Measurements from ENCODE around the gene ATG7. TPM values are rescaled to one million over a fixed set of nuclear protein-coding genes. Genes with fewer than 3 reads are reported as not detected.
A peak's percentile ranks its signal among the peaks of the same experiment; 100 is the strongest.

ATG7 gene
- total and polyA plus RNA-seq, 2 experiments from 2014 or later: 18.4 to 38.6 TPM

DNA sequence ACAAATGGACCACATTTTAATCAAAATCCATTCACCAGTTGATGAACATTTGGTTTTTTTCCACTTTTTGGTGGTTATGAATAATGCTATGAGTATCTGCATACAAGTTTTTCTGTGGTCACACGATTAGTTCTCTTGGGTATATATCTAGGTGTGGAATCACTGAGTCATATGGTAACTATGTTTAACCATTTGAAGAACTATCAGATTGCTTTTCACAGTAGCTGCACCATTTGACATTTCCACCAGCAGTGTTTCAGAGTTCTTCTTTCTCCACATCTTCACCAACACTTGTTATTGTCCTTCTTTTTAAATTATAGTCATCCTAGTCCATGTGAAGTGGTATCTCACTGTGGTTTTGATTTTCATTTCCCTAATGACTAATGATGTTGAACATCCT lies 33.3 kb upstream of the ATG7 start:
- TF ChIP-seq EZH2 (IDR thresholded peaks at IDR 0.05; ENCODE audit: borderline replicate concordance): no peak
- TF ChIP-seq, protein P1, sequence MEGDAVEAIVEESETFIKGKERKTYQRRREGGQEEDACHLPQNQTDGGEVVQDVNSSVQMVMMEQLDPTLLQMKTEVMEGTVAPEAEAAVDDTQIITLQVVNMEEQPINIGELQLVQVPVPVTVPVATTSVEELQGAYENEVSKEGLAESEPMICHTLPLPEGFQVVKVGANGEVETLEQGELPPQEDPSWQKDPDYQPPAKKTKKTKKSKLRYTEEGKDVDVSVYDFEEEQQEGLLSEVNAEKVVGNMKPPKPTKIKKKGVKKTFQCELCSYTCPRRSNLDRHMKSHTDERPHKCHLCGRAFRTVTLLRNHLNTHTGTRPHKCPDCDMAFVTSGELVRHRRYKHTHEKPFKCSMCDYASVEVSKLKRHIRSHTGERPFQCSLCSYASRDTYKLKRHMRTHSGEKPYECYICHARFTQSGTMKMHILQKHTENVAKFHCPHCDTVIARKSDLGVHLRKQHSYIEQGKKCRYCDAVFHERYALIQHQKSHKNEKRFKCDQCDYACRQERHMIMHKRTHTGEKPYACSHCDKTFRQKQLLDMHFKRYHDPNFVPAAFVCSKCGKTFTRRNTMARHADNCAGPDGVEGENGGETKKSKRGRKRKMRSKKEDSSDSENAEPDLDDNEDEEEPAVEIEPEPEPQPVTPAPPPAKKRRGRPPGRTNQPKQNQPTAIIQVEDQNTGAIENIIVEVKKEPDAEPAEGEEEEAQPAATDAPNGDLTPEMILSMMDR (IDR thresholded peaks at IDR 0.05; ENCODE audit: poor library complexity): no peak
- TF ChIP-seq EZH2phosphoT487 (IDR thresholded peaks at IDR 0.05; ENCODE audit: low read depth, severe bottlenecking, unreplicated experiment): no peak
- H3K27ac ChIP-seq: peak overlapping the region; percentile 75
- H4K20me1 ChIP-seq (ENCODE audit: insufficient read depth, poor library complexity, severe bottlenecking): no peaks in the 10 kb centered on the region
- H2AFZ ChIP-seq: no peak overlapping the region
- no peak overlapping the region for H3K4me2 ChIP-seq
- H3K79me2 ChIP-seq: no peaks in the 10 kb centered on the region
- H3K9me3 ChIP-seq (ENCODE audit: low read depth): no peaks in the 10 kb centered on the region
- no peak overlapping the region for H3K4me3 ChIP-seq
- no peaks in the 10 kb centered on the region for H3K4me1 ChIP-seq (ENCODE audit: insufficient read depth)
- H3K36me3 ChIP-seq (replicated peaks; ENCODE audit: insufficient read depth, low read depth): no peaks in the 10 kb centered on the region
- no peak for DNase-seq (ENCODE audit: low spot score)
- H3K9me2 ChIP-seq (replicated peaks; ENCODE audit: insufficient read depth): no peaks in the 10 kb centered on the region
- no peaks in the 10 kb centered on the region for H3K27me3 ChIP-seq
- WGBS (ENCODE audit: low lambda C conversion rate, missing lambda C conversion rate): 83% methylated on average over 1 of the region's 1 CpG

DNA sequence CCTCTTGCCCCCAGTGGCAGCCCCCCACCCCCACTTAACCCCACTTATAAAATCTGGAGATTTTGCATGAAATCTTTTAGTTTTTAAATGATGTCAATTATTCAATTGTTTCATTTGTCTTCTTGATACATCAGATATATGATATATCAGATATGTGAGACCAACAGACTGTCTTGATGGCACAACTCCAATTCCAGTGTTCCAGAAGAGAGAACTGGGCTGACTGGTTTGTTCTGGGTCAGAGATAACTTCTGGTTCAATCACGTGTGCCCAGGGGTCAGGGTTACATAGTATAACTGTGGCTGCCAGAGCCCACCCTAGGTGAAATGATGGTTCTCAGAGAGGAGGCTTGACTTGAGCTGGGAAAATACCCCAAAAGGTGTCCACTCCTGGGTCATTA lies 32.4 kb upstream of the ATG7 start:
- TF ChIP-seq, protein P1 (IDR thresholded peaks at IDR 0.05; ENCODE audit: poor library complexity): no peak
- TF ChIP-seq EZH2 (IDR thresholded peaks at IDR 0.05; ENCODE audit: borderline replicate concordance): no peak
- no peak for TF ChIP-seq EZH2phosphoT487 (IDR thresholded peaks at IDR 0.05; ENCODE audit: low read depth, severe bottlenecking, unreplicated experiment)
- no peaks in the 10 kb centered on the region for H3K4me1 ChIP-seq (ENCODE audit: insufficient read depth)
- WGBS (ENCODE audit: low lambda C conversion rate, missing lambda C conversion rate): 53% methylated on average over 1 of the region's 1 CpG

GRCh38 chr3:11240496-11240895 lies 31.7 kb upstream of the ATG7 start:
- TF ChIP-seq EZH2 (IDR thresholded peaks at IDR 0.05; ENCODE audit: borderline replicate concordance) (no peak), EZH2phosphoT487 (IDR thresholded peaks at IDR 0.05; ENCODE audit: low read depth, severe bottlenecking, unreplicated experiment) (no peak)
- TF ChIP-seq, protein P1 (IDR thresholded peaks at IDR 0.05; ENCODE audit: poor library complexity): no peak
- 95% methylated on average over 1 of the region's 1 CpG for WGBS (ENCODE audit: low lambda C conversion rate, missing lambda C conversion rate)
- no peaks in the 10 kb centered on the region for H3K79me2 ChIP-seq
- DNase-seq (ENCODE audit: low spot score): no peak
- no peaks in the 10 kb centered on the region for H3K4me1 ChIP-seq (ENCODE audit: insufficient read depth)
- H4K20me1 ChIP-seq (ENCODE audit: insufficient read depth, poor library complexity, severe bottlenecking): no peaks in the 10 kb centered on the region
- H3K4me3 ChIP-seq: no peak overlapping the region
- no peak overlapping the region for H3K4me2 ChIP-seq
- H3K27ac ChIP-seq: no peak overlapping the region
- no peaks in the 10 kb centered on the region for H3K9me2 ChIP-seq (replicated peaks; ENCODE audit: insufficient read depth)
- no peaks in the 10 kb centered on the region for H3K9me3 ChIP-seq (ENCODE audit: low read depth)
- no peak overlapping the region for H2AFZ ChIP-seq
- no peaks in the 10 kb centered on the region for H3K36me3 ChIP-seq (replicated peaks; ENCODE audit: insufficient read depth, low read depth)
- H3K27me3 ChIP-seq: no peaks in the 10 kb centered on the region

More for the DNA sequence above, 32.4 kb upstream of the ATG7 start:
- H3K27ac ChIP-seq: no peak overlapping the region
- no peak for DNase-seq (ENCODE audit: low spot score)
- H3K4me2 ChIP-seq: no peak overlapping the region
- H3K4me3 ChIP-seq: no peak overlapping the region
- H3K9me3 ChIP-seq (ENCODE audit: low read depth): no peaks in the 10 kb centered on the region
- H3K9me2 ChIP-seq (replicated peaks; ENCODE audit: insufficient read depth): no peaks in the 10 kb centered on the region
- no peaks in the 10 kb centered on the region for H4K20me1 ChIP-seq (ENCODE audit: insufficient read depth, poor library complexity, severe bottlenecking)
- no peak overlapping the region for H2AFZ ChIP-seq
- H3K79me2 ChIP-seq: no peaks in the 10 kb centered on the region
- no peaks in the 10 kb centered on the region for H3K27me3 ChIP-seq
- H3K36me3 ChIP-seq (replicated peaks; ENCODE audit: insufficient read depth, low read depth): no peaks in the 10 kb centered on the region

Measured in hepatocyte (in vitro differentiated cells).